HepG2 (cell line): ENCODE data around the gene USP15. TPM values are rescaled to one million over a fixed set of nuclear protein-coding genes. Genes with fewer than 3 reads are reported as not detected.

Experiments used
- ATAC-seq: fragments of 200-7000 bp; cut with Tn5 transposase; 3 replicates; pipeline ENCODE4 v1.9.1; 2020; ENCODE audit warnings: mild to moderate bottlenecking, moderate library complexity
- BruUV-seq: library from RNA; stranded (reverse); fragments of 400-500 nt; replicated peaks from 2 replicates; lab custom pipeline; 2021; lab: Mats Ljungman, UMichigan
- CTCF ChIA-PET: fragments of 300-600 bp; formaldehyde crosslinking; extraction: SDS; loops from one replicate; lab custom pipeline; 2021; ENCODE audit warnings: low total read pairs, inconsistent platforms, low intra/inter-chr PET ratio; lab: Yijun Ruan, JAX
- POLR2A ChIA-PET: fragments of 350-600 bp; sonication (Branson Sonifier 250); formaldehyde crosslinking; loops from one replicate; lab custom pipeline; 2020; ENCODE audit warnings: antibody characterized with exemption, inconsistent platforms; lab: Yijun Ruan, JAX
- DNase-seq: peaks from one replicate; pipeline ENCODE4 v3.0.0-alpha.2; 2015; ENCODE audit warnings: low spot score
- FAIRE-seq: peaks from 3 replicates; lab custom pipeline; 2011; peaks lifted over from hg19 to GRCh38; lab: Jason Lieb, UNC
- H2AFZ ChIP-seq: one replicate; pipeline ENCODE4 v1.6.1; 2011; ENCODE audit warnings: low read length, inconsistent platforms
- H3K27ac ChIP-seq: fragments of 300-600 bp; 3 replicates; pipeline ENCODE4 v1.8.0; 2011; ENCODE audit warnings: mixed run types, mild to moderate bottlenecking, mixed read lengths, low read length, inconsistent platforms; ENCODE audit not compliant: insufficient read depth; ENCODE audit errors: extremely low read length
- H3K27me3 ChIP-seq, 2 experiments: fragments of 200-600 bp in 1 of 2; 2 replicates in 1 of 2; 3 replicates in 1 of 2; pipeline versions ENCODE4 v1.6.0 to v1.8.0; 2011; ENCODE audit warnings: low read length in 2 of 2, mild to moderate bottlenecking in 2 of 2, moderate library complexity in 2 of 2, inconsistent platforms in 1 of 2; ENCODE audit not compliant: insufficient read depth in 2 of 2, control insufficient read depth in 1 of 2
- H3K36me3 ChIP-seq, 2 experiments: fragments of 200-600 bp in 1 of 2; replicated peaks in 1 of 2; 2 replicates in 1 of 2; 3 replicates in 1 of 2; pipeline versions ENCODE4 v1.5.1 to v1.8.0; 2011; ENCODE audit warnings: low read length in 2 of 2, inconsistent platforms in 1 of 2; ENCODE audit not compliant: insufficient read depth in 2 of 2, control insufficient read depth in 1 of 2
- H3K4me1 ChIP-seq: 2 replicates; pipeline ENCODE4 v1.5.1; 2012; ENCODE audit warnings: low read length, inconsistent platforms; ENCODE audit not compliant: insufficient read depth
- H3K4me2 ChIP-seq: 2 replicates; pipeline ENCODE4 v1.6.0; 2011; ENCODE audit warnings: low read depth, low read length, inconsistent platforms
- H3K4me3 ChIP-seq, 3 experiments: fragments of 200-600 bp in 1 of 3; sonication (generic), shearing (Covaris generic) in 1 of 3; replicated peaks in 1 of 3; 2 replicates each; pipeline ENCODE4 v1.5.1; 2011 to 2016; ENCODE audit warnings: low read length in 3 of 3, inconsistent platforms in 2 of 3, low read depth in 2 of 3, mild to moderate bottlenecking in 2 of 3, control low read depth in 1 of 3, mixed read lengths in 1 of 3; ENCODE audit not compliant: insufficient read depth in 1 of 3
- H3K79me2 ChIP-seq: one replicate; pipeline ENCODE4 v1.6.1; 2011; ENCODE audit warnings: low read length, inconsistent platforms; ENCODE audit not compliant: insufficient read depth
- H3K9ac ChIP-seq: 2 replicates; pipeline ENCODE4 v1.6.0; 2011; ENCODE audit warnings: mild to moderate bottlenecking, low read depth, low read length, inconsistent platforms; ENCODE audit not compliant: insufficient read depth
- H3K9me3 ChIP-seq: 2 replicates; pipeline ENCODE4 v1.5.1; 2012; ENCODE audit warnings: mild to moderate bottlenecking, low read length
- H4K20me1 ChIP-seq: 2 replicates; pipeline ENCODE4 v1.6.0; 2011; ENCODE audit warnings: inconsistent platforms, mild to moderate bottlenecking, low read length, moderate library complexity; ENCODE audit not compliant: insufficient read depth
- ATAD3A ChIP-seq: sonication (generic); formaldehyde crosslinking; IDR thresholded peaks from 2 replicates; pipeline ENCODE4 v1.4.0; 2020; ENCODE audit warnings: missing genetic modification reagents
- ATF5 ChIP-seq: sonication (generic); formaldehyde crosslinking; IDR thresholded peaks from 2 replicates; pipeline ENCODE4 v1.4.0; 2020; ENCODE audit warnings: mild to moderate bottlenecking, low read depth, missing genetic modification reagents
- CCDC6 ChIP-seq: sonication (generic); formaldehyde crosslinking; IDR thresholded peaks from 2 replicates; pipeline ENCODE4 v1.8.1; 2022; ENCODE audit warnings: mild to moderate bottlenecking, missing genetic modification reagents, moderate library complexity
- DMAP1 ChIP-seq: IDR thresholded peaks from 2 replicates; pipeline ENCODE4 v1.6.1; 2016
- E2F2 ChIP-seq: sonication (generic); formaldehyde crosslinking; IDR thresholded peaks from 2 replicates; pipeline ENCODE4 v1.4.0; 2020; ENCODE audit warnings: missing genetic modification reagents, borderline replicate concordance
- GMEB1 ChIP-seq: sonication (generic); formaldehyde crosslinking; IDR thresholded peaks from 2 replicates; pipeline ENCODE4 v1.5.1; 2020; ENCODE audit warnings: missing genetic modification reagents, mild to moderate bottlenecking, borderline replicate concordance
- HOXD1 ChIP-seq: sonication (generic); formaldehyde crosslinking; IDR thresholded peaks from 2 replicates; pipeline ENCODE4 v1.5.0; 2020; ENCODE audit warnings: missing genetic modification reagents
- MTA3 ChIP-seq: sonication (generic); formaldehyde crosslinking; IDR thresholded peaks from 2 replicates; pipeline ENCODE4 v1.4.0; 2020; ENCODE audit warnings: missing genetic modification reagents
- PTBP1 ChIP-seq: fragments of 200-400 bp; formaldehyde crosslinking; IDR thresholded peaks from 2 replicates; pipeline ENCODE4 v1.6.1; 2018; ENCODE audit warnings: low read length, low read depth; ENCODE audit not compliant: poor library complexity, severe bottlenecking
- RNF2 ChIP-seq: fragments of 450-650 bp; conservative IDR thresholded peaks from 2 replicates; pipeline ENCODE4 v1.6.1; 2016; ENCODE audit warnings: low read depth
- RORA ChIP-seq: sonication (generic); formaldehyde crosslinking; IDR thresholded peaks from 2 replicates; pipeline ENCODE4 v1.5.0; 2020; ENCODE audit warnings: mild to moderate bottlenecking, missing genetic modification reagents, moderate library complexity
- SOX5 ChIP-seq: IDR thresholded peaks from 2 replicates; pipeline ENCODE4 v1.6.1; 2016; ENCODE audit warnings: borderline replicate concordance
- SSRP1 ChIP-seq: IDR thresholded peaks from 2 replicates; pipeline ENCODE4 v1.6.1; 2016; ENCODE audit warnings: control low read depth
- TOPORS ChIP-seq: sonication (generic); formaldehyde crosslinking; IDR thresholded peaks from 2 replicates; pipeline ENCODE4 v1.8.0; 2023; ENCODE audit warnings: mild to moderate bottlenecking, missing genetic modification reagents
- ZFP36L1 ChIP-seq: sonication (generic); formaldehyde crosslinking; IDR thresholded peaks from 2 replicates; pipeline ENCODE4 v1.8.0; 2022; ENCODE audit warnings: mild to moderate bottlenecking, missing genetic modification reagents, moderate library complexity
- ZNF530 ChIP-seq: sonication (generic); formaldehyde crosslinking; IDR thresholded peaks from 2 replicates; pipeline ENCODE4 v1.5.0; 2020; ENCODE audit warnings: low read depth, mild to moderate bottlenecking, missing genetic modification reagents
- ZNF569 ChIP-seq: sonication (generic); formaldehyde crosslinking; IDR thresholded peaks from 2 replicates; pipeline ENCODE4 v1.5.0; 2020; ENCODE audit warnings: mild to moderate bottlenecking, missing genetic modification reagents, moderate library complexity, borderline replicate concordance
- ZSCAN12 ChIP-seq: sonication (generic); formaldehyde crosslinking; IDR thresholded peaks from 2 replicates; pipeline ENCODE4 v1.9.0; 2021; ENCODE audit warnings: mild to moderate bottlenecking, missing genetic modification reagents
- WGBS: methylation state at CpG from one replicate; pipeline ENCODE4 v1.1.6; 2017; ENCODE audit warnings: low lambda C conversion rate; 5-methylcytosine and 5-hydroxymethylcytosine counted together
- in situ Hi-C: cut with HindIII; loops from 2 replicates; pipeline ENCODE4 v1.10.0; 2017; ENCODE audit warnings: low pct_unique_long_range_greater_than_20kb; ENCODE audit not compliant: extremely low pct_ligation_motif_present
- intact Hi-C: fragments of 100-400 bp; cut with micrococcal nuclease; formaldehyde crosslinking; loops from one replicate; pipeline ENCODE4 v1.10.0; 2022; ENCODE audit not compliant: unreplicated experiment
- polyA plus RNA-seq, 8 experiments: library from polyadenylated mRNA; depleted of rRNA in 3 of 8; stranded (reverse) in 7 of 8; unstranded in 1 of 8; fragments of >200 nt; fragmentation: Illumina TruSeq in 4 of 8; extraction: Trizol in 4 of 8; gene quantifications; 2 replicates each; pipeline versions ENCODE4 v1.2.1 to v1.2.3, GENCODE V29; 2011 to 2016; ENCODE audit warnings: low read depth in 4 of 8, missing spikeins in 1 of 8, mixed read lengths in 1 of 8; ENCODE audit not compliant: insufficient read depth in 1 of 8
- total RNA-seq, 5 experiments: library from RNA; depleted of rRNA; stranded (reverse); fragments of >200 nt; fragmentation: Illumina TruSeq; extraction: Trizol; gene quantifications; 2 replicates each; pipeline ENCODE4 v1.2.3, GENCODE V29; 2016; ENCODE audit warnings: low read depth in 1 of 5

Gene USP15
- total and polyA plus RNA-seq, 2 of the 13 experiments (the other 11 are each of a cell fraction or from before 2014, with no cell fraction given): 17.3 to 51.7 TPM

GRCh38 chr12:62323386-62323785 is 63.2 kb downstream of the USP15 start:
- TF ChIP-seq E2F2: no peak
- TF ChIP-seq CCDC6 (CRISPR knock-in tag): no peak
- TF ChIP-seq DMAP1 (CRISPR knock-in tag): no peak
- no peak for TF ChIP-seq ZNF569 (CRISPR knock-in tag)
- TF ChIP-seq ATAD3A (CRISPR knock-in tag): no peak
- no peak for TF ChIP-seq ZFP36L1 (CRISPR knock-in tag)
- TF ChIP-seq RORA (CRISPR knock-in tag): no peak
- TF ChIP-seq PTBP1: no peak
- TF ChIP-seq SSRP1: no peak
- TF ChIP-seq GMEB1 (CRISPR knock-in tag): no peak
- TF ChIP-seq ZSCAN12 (CRISPR knock-in tag): no peak
- no peak for TF ChIP-seq HOXD1 (CRISPR knock-in tag)
- no peak for TF ChIP-seq MTA3
- TF ChIP-seq ATF5 (CRISPR knock-in tag): no peak
- no peak for TF ChIP-seq TOPORS
- TF ChIP-seq SOX5: no peak
- TF ChIP-seq RNF2: no peak
- no peak for TF ChIP-seq ZNF530 (CRISPR knock-in tag)
- Histone ChIP-seq H3K4me1 (peaks cover 10% of the 10 kb centered on the region), H3K36me3 (peaks cover 3 to 32% of the 10 kb centered on the region in 2 experiments; a peak in 3 of 5 replicates), H3K4me2 (no peak overlapping the region), H3K4me3 (no peak overlapping the region), H3K9ac (no peak overlapping the region), H3K9me3 (no peaks in the 10 kb centered on the region), H2AFZ (no peak overlapping the region), H3K27ac (no peak overlapping the region), H3K79me2 (no peaks in the 10 kb centered on the region), H3K27me3 (no peaks in the 10 kb centered on the region), H4K20me1 (no peaks in the 10 kb centered on the region)
- ChIA-PET CTCF (no interaction called here), POLR2A (no interaction called here)
- WGBS: 96% methylated on average over 2 of the region's 2 CpGs
- intact Hi-C loops (no loop called here), in situ Hi-C loops (no loop called here)
- BruUV-seq: no TSS peak
- no peak for FAIRE-seq
- no peak for DNase-seq
- ATAC-seq: no peak
